NCI-H460 (cell line): ENCODE data around the gene SYNPR. TPM values are rescaled to one million over a fixed set of nuclear protein-coding genes. Genes with fewer than 3 reads are reported as not detected.

Source experiments
- small RNA-seq, 2 experiments: library from RNA; depleted of rRNA; stranded (forward); fragments of <200 nt; gene quantifications; one replicate each; pipeline ENCODE3, GENCODE V24; 2014
- total RNA-seq: library from RNA; depleted of rRNA; stranded (reverse); fragments of >200 nt; shearing (Covaris generic); gene quantifications from 2 replicates; pipeline ENCODE4 v1.2.3, GENCODE V29; 2014

Gene SYNPR
- total RNA-seq, 1 experiment from 2014 or later, result not detected

Small RNA genes within 50 kb of the gene (small RNA-seq; reads per million reads assigned to genes)
- 0.02 to 0.23 reads per million in 2 experiments for gene RNA5SP134
